IMR-90 (cell line): ENCODE data around the gene ZDBF2. TPM values are rescaled to one million over a fixed set of nuclear protein-coding genes. Genes with fewer than 3 reads are reported as not detected.

Experiments used
- ATAC-seq: fragments of 200-7000 bp; cut with Tn5 transposase; 2 replicates; pipeline ENCODE4 v1.9.1; 2020; ENCODE audit warnings: low read depth, mild to moderate bottlenecking, moderate library complexity
- BruUV-seq: library from RNA; stranded (reverse); fragments of 400-500 nt; replicated peaks from 2 replicates; lab custom pipeline; 2021; lab: Mats Ljungman, UMichigan
- CTCF ChIA-PET: fragments of 300-600 bp; formaldehyde crosslinking; extraction: SDS; loops from one replicate; lab custom pipeline; 2021; ENCODE audit warnings: antibody characterized with exemption; lab: Yijun Ruan, JAX
- POLR2A ChIA-PET: fragments of 300-600 bp; sonication (Branson Sonifier 250); formaldehyde crosslinking; loops from one replicate; lab custom pipeline; 2022; ENCODE audit warnings: antibody characterized with exemption; ENCODE audit not compliant: unreplicated experiment; lab: Charles Lee
- DNase-seq: peaks from one replicate; pipeline ENCODE4 v3.0.0; 2013
- H2AFZ ChIP-seq: replicated peaks from 2 replicates; pipeline ENCODE3; 2013; ENCODE audit warnings: low read length, mild to moderate bottlenecking; ENCODE audit not compliant: poor library complexity
- H2AK5ac ChIP-seq: 2 replicates; pipeline ENCODE4 v1.6.1; 2013; ENCODE audit warnings: low read depth, low read length, inconsistent platforms
- H2AK9ac ChIP-seq: replicated peaks from 2 replicates; pipeline ENCODE3; 2013; ENCODE audit warnings: mild to moderate bottlenecking, low read depth, low read length, moderate library complexity; ENCODE audit not compliant: poor library complexity
- H2BK120ac ChIP-seq: 2 replicates; pipeline ENCODE4 v1.6.1; 2013; ENCODE audit warnings: low read depth, low read length, inconsistent platforms
- H2BK15ac ChIP-seq: 3 replicates; pipeline ENCODE4 v1.6.1; 2013; ENCODE audit warnings: low read depth, low read length, inconsistent platforms
- H2BK20ac ChIP-seq: 2 replicates; pipeline ENCODE4 v1.6.1; 2013; ENCODE audit warnings: low read depth, mild to moderate bottlenecking, inconsistent platforms, low read length, moderate library complexity
- H2BK5ac ChIP-seq: 2 replicates; pipeline ENCODE4 v1.6.1; 2013; ENCODE audit warnings: mild to moderate bottlenecking, low read depth, low read length, inconsistent platforms; ENCODE audit not compliant: poor library complexity, severe bottlenecking
- H3K14ac ChIP-seq: replicated peaks from 2 replicates; pipeline ENCODE4 v1.6.1; 2013; ENCODE audit warnings: low read depth, low read length, inconsistent platforms
- H3K18ac ChIP-seq: 2 replicates; pipeline ENCODE4 v1.6.1; 2013; ENCODE audit warnings: low read depth, low read length, control low read depth
- H3K23ac ChIP-seq: 2 replicates; pipeline ENCODE4 v1.6.1; 2013; ENCODE audit warnings: low read depth, low read length, inconsistent platforms
- H3K27ac ChIP-seq: 2 replicates; pipeline ENCODE4 v1.5.1; 2013; ENCODE audit warnings: mild to moderate bottlenecking, control low read depth, low read length; ENCODE audit not compliant: insufficient read depth
- H3K27me3 ChIP-seq: 2 replicates; pipeline ENCODE4 v1.6.1; 2013; ENCODE audit warnings: low read length; ENCODE audit not compliant: control insufficient read depth, insufficient read depth
- H3K36me3 ChIP-seq: 2 replicates; pipeline ENCODE4 v1.6.1; 2013; ENCODE audit warnings: low read length, mixed read lengths; ENCODE audit not compliant: control insufficient read depth, insufficient read depth
- H3K4ac ChIP-seq: 2 replicates; pipeline ENCODE4 v1.6.1; 2013; ENCODE audit warnings: low read depth, low read length, inconsistent platforms
- H3K4me1 ChIP-seq: 2 replicates; pipeline ENCODE4 v1.6.1; 2013; ENCODE audit warnings: low read length, mixed read lengths; ENCODE audit not compliant: control insufficient read depth, insufficient read depth
- H3K4me2 ChIP-seq: 2 replicates; pipeline ENCODE4 v1.6.1; 2013; ENCODE audit warnings: low read depth, mild to moderate bottlenecking, control low read depth, low read length, moderate library complexity
- H3K4me3 ChIP-seq: 2 replicates; pipeline ENCODE4 v1.5.1; 2013; ENCODE audit warnings: low read depth, mild to moderate bottlenecking, control low read depth, low read length, moderate library complexity; ENCODE audit not compliant: insufficient read depth
- H3K56ac ChIP-seq: 2 replicates; pipeline ENCODE4 v1.6.1; 2013; ENCODE audit warnings: low read length, inconsistent platforms; ENCODE audit not compliant: insufficient read depth; ENCODE audit errors: extremely low read depth
- H3K79me1 ChIP-seq, 2 experiments: 2 replicates each; pipeline ENCODE4 v1.6.1; 2013; ENCODE audit warnings: low read length in 2 of 2, inconsistent platforms in 1 of 2, low read depth in 1 of 2
- H3K9ac ChIP-seq: 2 replicates; pipeline ENCODE4 v1.6.1; 2013; ENCODE audit warnings: low read depth, low read length, control low read depth
- H3K9me1 ChIP-seq: 2 replicates; pipeline ENCODE4 v1.6.1; 2013; ENCODE audit warnings: low read length, inconsistent platforms; ENCODE audit not compliant: insufficient read depth
- H3K9me3 ChIP-seq: 2 replicates; pipeline ENCODE4 v1.6.1; 2013; ENCODE audit warnings: low read length; ENCODE audit not compliant: control insufficient read depth, insufficient read depth
- H4K20me1 ChIP-seq: 2 replicates; pipeline ENCODE4 v1.6.1; 2013; ENCODE audit warnings: low read length, inconsistent platforms; ENCODE audit not compliant: insufficient read depth
- H4K5ac ChIP-seq: 2 replicates; pipeline ENCODE4 v1.6.1; 2013; ENCODE audit warnings: mild to moderate bottlenecking, low read depth, low read length, control low read depth
- H4K8ac ChIP-seq, 2 experiments: 2 replicates each; pipeline ENCODE4 v1.6.1; 2013; ENCODE audit warnings: low read depth in 2 of 2, low read length in 2 of 2, control low read depth in 1 of 2, inconsistent platforms in 1 of 2
- H4K91ac ChIP-seq: 2 replicates; pipeline ENCODE4 v1.6.1; 2013; ENCODE audit warnings: low read depth, low read length, inconsistent platforms; ENCODE audit not compliant: insufficient read depth
- CEBPB ChIP-seq: IDR thresholded peaks from 2 replicates; pipeline ENCODE4 v1.6.1; 2012; ENCODE audit warnings: low read depth, low read length, improper control_type of control experiment
- MXI1 ChIP-seq: IDR thresholded peaks from 2 replicates; pipeline ENCODE4 v1.6.1; 2012; ENCODE audit warnings: low read depth, mild to moderate bottlenecking, low read length, moderate library complexity, borderline replicate concordance
- POLR2A ChIP-seq: IDR thresholded peaks from 2 replicates; pipeline ENCODE4 v1.6.1; 2012; ENCODE audit warnings: mild to moderate bottlenecking, low read depth, low read length
- RCOR1 ChIP-seq: IDR thresholded peaks from 2 replicates; pipeline ENCODE4 v1.6.1; 2012; ENCODE audit warnings: mild to moderate bottlenecking, low read length, improper control_type of control experiment; ENCODE audit not compliant: insufficient replicate concordance
- SMC3 ChIP-seq: fragments of 150-350 bp; IDR thresholded peaks from 2 replicates; pipeline ENCODE4 v1.6.1; 2016; ENCODE audit warnings: low read depth, mild to moderate bottlenecking, antibody characterized with exemption, low read length, moderate library complexity
- WGBS, 2 experiments: methylation state at CpG; one replicate each; pipeline versions ENCODE4 v1.1.5 to v1.1.7; 2013; ENCODE audit warnings: missing lambda C conversion rate in 2 of 2; ENCODE audit not compliant: insufficient read length in 1 of 2; ENCODE audit errors: extremely low coverage in 2 of 2; 5-methylcytosine and 5-hydroxymethylcytosine counted together
- dilution Hi-C: fragments of 300-500 bp; cut with HindIII; formaldehyde crosslinking; loops from one replicate; pipeline ENCODE4 v1.14.3; 2018; ENCODE audit warnings: low sequenced_read_pairs; ENCODE audit not compliant: unreplicated experiment
- in situ Hi-C: fragments of 300-500 bp; cut with MboI; formaldehyde crosslinking; loops from 3 replicates; pipeline ENCODE4 v1.14.3; 2019; ENCODE audit warnings: low sequenced_read_pairs, inconsistent platforms, mixed read lengths
- intact Hi-C: fragments of 100-400 bp; cut with micrococcal nuclease; formaldehyde crosslinking; loops from 2 replicates; pipeline ENCODE4 v1.10.0; 2022
- polyA plus RNA-seq, 3 experiments: library from polyadenylated mRNA; depleted of rRNA; stranded (reverse); fragments of >200 nt; gene quantifications; 2 replicates each; pipeline ENCODE4 v1.2.3, GENCODE V29; 2012; ENCODE audit warnings: low replicate concordance in 1 of 3
- total RNA-seq: library from RNA; depleted of rRNA; stranded (reverse); fragments of >200 nt; gene quantifications from 2 replicates; pipeline ENCODE4 v1.2.3, GENCODE V29; 2012

Gene ZDBF2
- total and polyA plus RNA-seq, 2 of the 4 experiments (the other 2 are of a cell fraction): 1.9 to 10.2 TPM

DNA sequence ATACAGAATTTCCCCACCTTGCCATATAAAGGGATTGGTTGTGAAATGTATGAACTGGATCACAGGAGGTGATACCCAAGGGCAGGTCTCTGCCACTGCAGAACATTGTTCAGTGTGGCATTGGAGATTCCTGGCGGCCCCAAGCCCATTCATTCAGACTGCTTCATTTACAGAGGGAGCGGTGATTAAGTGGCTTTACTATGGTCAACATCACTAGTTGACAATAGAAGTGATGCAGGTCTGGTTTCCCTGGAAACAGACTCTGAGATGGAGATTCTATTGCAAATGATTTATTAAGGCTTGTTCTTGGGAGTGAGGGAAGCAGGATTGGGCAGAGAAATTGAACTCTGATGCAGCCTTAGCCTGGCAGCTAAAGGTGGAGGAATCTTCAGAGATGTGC, 62.4 kb downstream of the ZDBF2 start:
- Histone ChIP-seq H3K27me3 (no peaks in the 10 kb centered on the region), H3K4me3 (no peak overlapping the region), H2BK20ac (no peak overlapping the region), H4K91ac (no peak overlapping the region), H2BK5ac (no peak overlapping the region), H3K9me1 (no peaks in the 10 kb centered on the region), H4K8ac (no peak overlapping the region), H4K5ac (no peak overlapping the region), H2AK9ac (no peak overlapping the region), H2AK5ac (no peak overlapping the region), H2AFZ (no peak overlapping the region), H3K79me1 (no peaks in the 10 kb centered on the region), H3K9me3 (no peaks in the 10 kb centered on the region), H3K36me3 (no peaks in the 10 kb centered on the region), H3K14ac (no peak overlapping the region), H3K23ac (no peak overlapping the region), H4K20me1 (no peaks in the 10 kb centered on the region), H3K56ac (no peak overlapping the region), H3K9ac (no peak overlapping the region), H3K18ac (no peak overlapping the region), H3K4ac (no peak overlapping the region), H2BK120ac (no peak overlapping the region), H3K4me2 (no peak overlapping the region), H3K27ac (no peak overlapping the region), H2BK15ac (no peak overlapping the region), H3K4me1 (no peaks in the 10 kb centered on the region)
- ATAC-seq (no peak), DNase-seq (no peak)
- in situ Hi-C loops (no loop called here), intact Hi-C loops (no loop called here), dilution Hi-C loops (no loop called here)
- no TSS peak for BruUV-seq
- TF ChIP-seq CEBPB: no peak
- TF ChIP-seq POLR2A: no peak
- no peak for TF ChIP-seq RCOR1
- TF ChIP-seq SMC3: no peak
- no peak for TF ChIP-seq MXI1
- ChIA-PET CTCF (no interaction called here), POLR2A (no interaction called here)
- WGBS, 2 experiments: no CpG with 5 or more reads among the region's 2 CpGs
